HUES6 (cell line): ENCODE measurements around the gene AGR3.

ENCODE experiments used
- H3K27ac ChIP-seq: 2 replicates; pipeline ENCODE4 v1.7.0; 2013; ENCODE audit warnings: low read depth, mild to moderate bottlenecking, low read length, inconsistent platforms
- H3K27me3 ChIP-seq: 2 replicates; pipeline ENCODE4 v1.6.1; 2013; ENCODE audit warnings: low read length; ENCODE audit not compliant: control insufficient read depth, insufficient read depth
- H3K36me3 ChIP-seq: 2 replicates; pipeline ENCODE4 v1.6.1; 2013; ENCODE audit warnings: low read length; ENCODE audit not compliant: control insufficient read depth, insufficient read depth
- H3K4me1 ChIP-seq: 2 replicates; pipeline ENCODE4 v1.6.1; 2013; ENCODE audit warnings: low read length; ENCODE audit not compliant: control insufficient read depth, insufficient read depth
- H3K4me3 ChIP-seq: 2 replicates; pipeline ENCODE4 v1.5.1; 2013; ENCODE audit warnings: low read depth, low read length
- H3K9ac ChIP-seq: one replicate; pipeline ENCODE4 v1.6.1; 2013; ENCODE audit warnings: mild to moderate bottlenecking, low read length
- H3K9me3 ChIP-seq: 2 replicates; pipeline ENCODE4 v1.6.1; 2013; ENCODE audit warnings: low read depth, low read length; ENCODE audit not compliant: control insufficient read depth, insufficient read depth

AGR3 gene

DNA sequence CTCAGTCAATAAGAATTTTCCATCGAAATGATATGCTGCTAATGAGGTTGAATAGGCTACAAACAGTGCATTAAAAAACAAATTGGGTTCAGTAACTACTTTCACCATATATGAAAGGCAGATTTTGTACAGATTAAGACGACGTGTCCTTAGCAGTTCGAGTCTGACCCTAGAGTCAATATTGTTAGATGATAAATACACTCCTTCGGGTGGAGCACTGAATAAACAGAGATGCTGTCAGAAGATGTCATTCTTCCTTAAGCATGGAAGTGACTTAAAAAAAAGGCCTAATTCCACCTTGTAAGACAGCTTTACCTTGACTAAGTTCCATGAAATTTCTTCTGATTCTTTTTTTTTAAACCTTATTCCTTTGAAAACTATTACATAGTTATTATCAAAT is 71.2 kb downstream of the AGR3 start:
- no peak overlapping the region for H3K27ac ChIP-seq
- H3K4me3 ChIP-seq, result no peak overlapping the region
- no peaks in the 10 kb centered on the region for H3K27me3 ChIP-seq
- no peak overlapping the region for H3K9ac ChIP-seq
- H3K36me3 ChIP-seq, result no peaks in the 10 kb centered on the region
- no peaks in the 10 kb centered on the region for H3K4me1 ChIP-seq
- H3K9me3 ChIP-seq, result no peaks in the 10 kb centered on the region

DNA sequence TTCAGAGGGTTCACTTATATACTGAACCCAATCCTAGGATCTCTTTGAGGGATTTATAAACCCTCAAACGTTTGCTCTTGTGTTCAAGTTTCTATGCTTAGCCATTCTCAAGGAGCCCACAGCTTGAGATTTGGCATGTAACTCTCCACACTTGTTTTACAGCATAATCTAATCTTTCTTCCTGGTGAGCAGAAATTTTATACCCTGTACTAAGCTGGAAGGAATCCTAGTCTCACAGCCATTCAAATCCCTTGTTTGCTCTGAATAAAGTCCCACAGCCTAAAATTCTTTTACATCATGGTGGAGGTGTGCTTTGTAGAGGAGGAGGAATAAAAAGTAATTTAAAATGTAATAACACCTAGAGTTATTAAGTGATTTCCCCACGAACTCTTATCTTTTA is 71.7 kb downstream of the AGR3 start:
- H3K9ac ChIP-seq, result no peak overlapping the region
- no peak overlapping the region for H3K4me3 ChIP-seq
- H3K27me3 ChIP-seq, result no peaks in the 10 kb centered on the region
- H3K4me1 ChIP-seq, result no peaks in the 10 kb centered on the region
- no peaks in the 10 kb centered on the region for H3K36me3 ChIP-seq
- H3K9me3 ChIP-seq, result no peaks in the 10 kb centered on the region
- H3K27ac ChIP-seq, result no peak overlapping the region
